Stimulated activated CD4-positive, alpha-beta T cell treated with anti-CD3 and anti-CD28 coated beads, Interleukin-4, amount 100 ng/mL, for 1 hour (primary cell): Measurements from ENCODE around the gene CD5L.

Experiments used
- DNase-seq: peaks from one replicate; pipeline ENCODE4 v3.0.0-alpha.2; 2020

Gene CD5L

GRCh38 chr1:157806431-157807149 lies 35.0 kb downstream of the CD5L start:
- DNase-seq = no peak

GRCh38 chr1:157803851-157804250 lies 37.8 kb downstream of the CD5L start:
- no peak for DNase-seq

- DNase-seq = no peak
These were observed 41.6 kb downstream of the CD5L start for GRCh38 chr1:157799996-157800395.

- no peak for DNase-seq
These were observed 43.4 kb downstream of the CD5L start for GRCh38 chr1:157798211-157798610.

GRCh38 chr1:157785248-157785647 lies 56.4 kb downstream of the CD5L start:
- no peak for DNase-seq

GRCh38 chr1:157784801-157785200 lies 56.8 kb downstream of the CD5L start:
- DNase-seq = no peak

- no peak for DNase-seq
These were observed 58.7 kb downstream of the CD5L start for GRCh38 chr1:157782931-157783330.

- no peak for DNase-seq
These were observed 60.6 kb downstream of the CD5L start for GRCh38 chr1:157781048-157781447.
